Hepatocyte (in vitro differentiated cells): ENCODE data around the gene NPRL2. TPM values are rescaled to one million over a fixed set of nuclear protein-coding genes. Genes with fewer than 3 reads are reported as not detected.
"Not testable (repeated sequence)": the region's sequence is repeated elsewhere in the genome, so short reads cannot be mapped to it uniquely, and the experiment has no call there.

Source experiments
- DNase-seq: peaks from one replicate; pipeline ENCODE4 v3.0.0-alpha.2; 2016; ENCODE audit warnings: low spot score
- H2AFZ ChIP-seq: fragments of 200-600 bp; sonication (generic); 2 replicates; pipeline ENCODE4 v1.6.0; 2016; ENCODE audit warnings: antibody characterized with exemption, mild to moderate bottlenecking
- H3K27ac ChIP-seq: fragments of 200-600 bp; sonication (generic); 2 replicates; pipeline ENCODE4 v1.5.1; 2016; ENCODE audit warnings: mild to moderate bottlenecking
- H3K27me3 ChIP-seq: fragments of 200-600 bp; sonication (generic); 2 replicates; pipeline ENCODE4 v1.6.1; 2016
- H3K36me3 ChIP-seq: fragments of 200-600 bp; sonication (generic); replicated peaks from 2 replicates; pipeline ENCODE4 v1.5.1; 2016; ENCODE audit warnings: low read depth; ENCODE audit not compliant: insufficient read depth
- H3K4me1 ChIP-seq: fragments of 200-600 bp; sonication (generic); 2 replicates; pipeline ENCODE4 v1.5.1; 2016; ENCODE audit warnings: mild to moderate bottlenecking, moderate library complexity; ENCODE audit not compliant: insufficient read depth
- H3K4me2 ChIP-seq: fragments of 200-600 bp; sonication (generic); 2 replicates; pipeline ENCODE4 v1.6.0; 2016
- H3K4me3 ChIP-seq: fragments of 200-600 bp; sonication (generic); 2 replicates; pipeline ENCODE4 v1.5.1; 2016; ENCODE audit warnings: mild to moderate bottlenecking
- H3K79me2 ChIP-seq: fragments of 200-600 bp; sonication (generic); 2 replicates; pipeline ENCODE4 v1.6.0; 2017; ENCODE audit warnings: mild to moderate bottlenecking
- H3K9me2 ChIP-seq: fragments of 200-600 bp; sonication (generic); replicated peaks from 2 replicates; pipeline ENCODE4 v1.6.0; 2017; ENCODE audit warnings: mild to moderate bottlenecking; ENCODE audit not compliant: insufficient read depth
- H3K9me3 ChIP-seq: fragments of 200-600 bp; sonication (generic); 2 replicates; pipeline ENCODE4 v1.5.1; 2016; ENCODE audit warnings: low read depth, mild to moderate bottlenecking
- H4K20me1 ChIP-seq: fragments of 200-600 bp; sonication (generic); 2 replicates; pipeline ENCODE4 v1.6.0; 2016; ENCODE audit warnings: mild to moderate bottlenecking; ENCODE audit not compliant: insufficient read depth, poor library complexity, severe bottlenecking
- CTCF ChIP-seq: fragments of 200-600 bp; sonication (generic); IDR thresholded peaks from 2 replicates; pipeline ENCODE4 v1.5.1; 2016; ENCODE audit warnings: antibody characterized with exemption, mild to moderate bottlenecking; ENCODE audit not compliant: poor library complexity
- EZH2 ChIP-seq: fragments of 200-600 bp; sonication (generic); IDR thresholded peaks from 2 replicates; pipeline ENCODE4 v1.6.1; 2016; ENCODE audit warnings: antibody characterized with exemption, mild to moderate bottlenecking, borderline replicate concordance
- EZH2phosphoT487 ChIP-seq: fragments of 200-600 bp; sonication (generic); IDR thresholded peaks from one replicate; pipeline ENCODE4 v1.6.1; 2018; ENCODE audit warnings: antibody characterized with exemption, mild to moderate bottlenecking, low read depth, moderate library complexity; ENCODE audit not compliant: unreplicated experiment, severe bottlenecking
- WGBS: methylation state at CpG from one replicate; pipeline ENCODE4 v1.1.6; 2016; ENCODE audit warnings: low lambda C conversion rate; ENCODE audit errors: missing lambda C conversion rate; 5-methylcytosine and 5-hydroxymethylcytosine counted together
- polyA plus RNA-seq: library from polyadenylated mRNA; unstranded; fragments of >200 nt; fragmentation: Nextera tagmentation; extraction: Ambion mirVana; gene quantifications from 2 replicates; pipeline ENCODE4 v1.2.1, GENCODE V29; 2016
- total RNA-seq: library from RNA; depleted of rRNA; stranded (reverse); fragments of >200 nt; gene quantifications from 2 replicates; pipeline ENCODE4 v1.2.3, GENCODE V29; 2014

Gene NPRL2
- total and polyA plus RNA-seq, 2 experiments from 2014 or later = 22.3 to 27.0 TPM

- Histone ChIP-seq H4K20me1 (peaks cover 3% of the 10 kb centered on the region), H3K4me1 (peaks cover 30% of the 10 kb centered on the region), H3K9me3 (no peaks in the 10 kb centered on the region), H2AFZ (no peak overlapping the region), H3K27ac (no peak overlapping the region), H3K36me3 (no peaks in the 10 kb centered on the region), H3K4me3 (no peak overlapping the region), H3K79me2 (peaks cover 28% of the 10 kb centered on the region), H3K4me2 (no peak overlapping the region), H3K9me2 (no peaks in the 10 kb centered on the region), H3K27me3 (no peaks in the 10 kb centered on the region)
- TF ChIP-seq CTCF (no peak), EZH2 (no peak)
- WGBS = 96% methylated on average over 4 of the region's 4 CpGs
- no peak for DNase-seq
Measured at GRCh38 chr3:50314816-50315215, 35.8 kb downstream of the NPRL2 start.

- no peak overlapping the region for H3K4me3 ChIP-seq
- no peak overlapping the region for H2AFZ ChIP-seq
- no peaks in the 10 kb centered on the region for H3K36me3 ChIP-seq
- no peak overlapping the region for H3K27ac ChIP-seq
- peaks cover 26% of the 10 kb centered on the region for H3K4me1 ChIP-seq
- H3K79me2 ChIP-seq = peaks cover 23% of the 10 kb centered on the region
- H4K20me1 ChIP-seq = peaks cover 3% of the 10 kb centered on the region
- no peak overlapping the region for H3K4me2 ChIP-seq
- no peaks in the 10 kb centered on the region for H3K27me3 ChIP-seq
- 90% methylated on average over 3 of the region's 3 CpGs for WGBS
- DNase-seq = no peak
- H3K9me3 ChIP-seq = no peaks in the 10 kb centered on the region
- H3K9me2 ChIP-seq = no peaks in the 10 kb centered on the region
- TF ChIP-seq EZH2phosphoT487 (no peak), CTCF (no peak), EZH2 (no peak)
Measured at GRCh38 chr3:50314342-50314741, 36.2 kb downstream of the NPRL2 start.

GRCh38 chr3:50312041-50312440 lies 38.5 kb downstream of the NPRL2 start:
- not testable (repeated sequence) for H4K20me1 ChIP-seq, H3K9me3 ChIP-seq, H3K27me3 ChIP-seq, H3K79me2 ChIP-seq, H3K36me3 ChIP-seq, H2AFZ ChIP-seq, H3K4me1 ChIP-seq, H3K4me3 ChIP-seq, H3K4me2 ChIP-seq, DNase-seq, H3K27ac ChIP-seq, H3K9me2 ChIP-seq
- 96% methylated on average over 15 of the region's 32 CpGs for WGBS

GRCh38 chr3:50304601-50305000 lies 46.0 kb downstream of the NPRL2 start:
- peaks cover 10% of the 10 kb centered on the region for H3K4me1 ChIP-seq
- H3K27me3 ChIP-seq = no peaks in the 10 kb centered on the region
- DNase-seq = no peak
- H3K79me2 ChIP-seq = peaks cover 7% of the 10 kb centered on the region
- TF ChIP-seq CTCF (no peak), EZH2 (no peak), EZH2phosphoT487 (no peak)
- H3K36me3 ChIP-seq = no peaks in the 10 kb centered on the region
- H3K9me2 ChIP-seq = no peaks in the 10 kb centered on the region
- no peak overlapping the region for H3K4me3 ChIP-seq
- H2AFZ ChIP-seq = no peak overlapping the region
- H3K9me3 ChIP-seq = no peaks in the 10 kb centered on the region
- no peaks in the 10 kb centered on the region for H4K20me1 ChIP-seq
- H3K4me2 ChIP-seq = no peak overlapping the region
- H3K27ac ChIP-seq = no peak overlapping the region
